ENCODE measurements around the gene DGKQ. TPM values are rescaled to one million over a fixed set of nuclear protein-coding genes. Genes with fewer than 3 reads are reported as not detected.
A peak's percentile ranks its signal among the peaks of the same experiment; 100 is the strongest.

Gene DGKQ
- total and polyA plus RNA-seq, 2 of the 13 experiments (the other 11 are each of a cell fraction or from before 2014, with no cell fraction given), result 4.5 to 7.2 TPM

- TF ChIP-seq ZNF280D (CRISPR knock-in tag; IDR thresholded peaks at IDR 0.05), result no peak
- TF ChIP-seq SAP130 (CRISPR knock-in tag; IDR thresholded peaks at IDR 0.05; ENCODE audit: low read depth), result peak; percentile 12; the same call in 1 of the 2 replicates
- no peak for TF ChIP-seq ZSCAN30 (CRISPR knock-in tag; IDR thresholded peaks at IDR 0.05)
- no peak for TF ChIP-seq ZNF564 (CRISPR knock-in tag; IDR thresholded peaks at IDR 0.05)
- no peak for TF ChIP-seq ADNP (CRISPR knock-in tag; IDR thresholded peaks at IDR 0.05)
- TF ChIP-seq MEIS2 (CRISPR knock-in tag; IDR thresholded peaks at IDR 0.05), result no peak
- peak; percentile 86 for TF ChIP-seq ZNF652 (CRISPR knock-in tag; IDR thresholded peaks at IDR 0.05; ENCODE audit: borderline replicate concordance, low read depth)
Measured at GRCh38 chr4:1011022-1011665, 37.8 kb upstream of the DGKQ start, which contains the start of gene FGFRL1 (continued).

GRCh38 chr4:1010395-1011021 is 37.1 kb upstream of the DGKQ start:
- intact Hi-C loops (cut with micrococcal nuclease; ENCODE audit: unreplicated experiment), result no loop called here
- Histone ChIP-seq H3K9me3 (ENCODE audit: low read length) (no peaks in the 10 kb centered on the region), H3K4me2 (ENCODE audit: low read depth, low read length) (peak overlapping the region; percentile 91), H3K9ac (ENCODE audit: insufficient read depth, low read depth, low read length) (peak overlapping the region; percentile 46), H3K27ac (ENCODE audit: extremely low read length, insufficient read depth, low read length) (no peak overlapping the region), H3K4me3 (replicated peaks in 1 of 3; ENCODE audit: insufficient read depth in 1 of 3, low read depth in 2 of 3, low read length in 3 of 3) (peak overlapping the region; percentile 49 to 89 (median 58); a peak in 5 of 6 replicates), H3K36me3 (replicated peaks in 1 of 2; ENCODE audit: control insufficient read depth in 1 of 2, insufficient read depth in 2 of 2, low read length in 2 of 2) (no peaks in the 10 kb centered on the region), H3K79me2 (ENCODE audit: insufficient read depth, low read length) (peaks cover 3% of the 10 kb centered on the region), H2AFZ (ENCODE audit: low read length) (no peak overlapping the region), H3K4me1 (ENCODE audit: insufficient read depth, low read length) (peaks cover 58% of the 10 kb centered on the region), H3K27me3 (ENCODE audit: control insufficient read depth in 1 of 2, insufficient read depth in 2 of 2, low read length in 2 of 2) (peaks cover 6 to 26% of the 10 kb centered on the region in 2 experiments), H4K20me1 (ENCODE audit: insufficient read depth, low read length) (no peaks in the 10 kb centered on the region)
- WGBS (ENCODE audit: low lambda C conversion rate), result 0% methylated on average over 6 of the region's 36 CpGs
- in situ Hi-C loops (cut with HindIII; ENCODE audit: extremely low pct_ligation_motif_present, low pct_unique_long_range_greater_than_20kb), result no loop called here
- DNase-seq (ENCODE audit: low spot score) (no peak), FAIRE-seq (no peak), ATAC-seq (peak; percentile 32)
- CTCF ChIA-PET (ENCODE audit: low intra/inter-chr PET ratio, low total read pairs), result no interaction called here
- POLR2A ChIA-PET, result interaction anchor here (0.7 to 1.0 kb wide), 3 partner anchors 17 to 23 kb away, joined by 3 to 8 read pairs (median 4); partner anchors contain the start of gene SLC26A1
- no TSS peak for BruUV-seq (replicated peaks)
- peak; percentile 38; the same call in 1 of the 2 replicates for TF ChIP-seq EED (CRISPR knock-in tag; IDR thresholded peaks at IDR 0.05)
- TF ChIP-seq ZFP91 (CRISPR knock-in tag; IDR thresholded peaks at IDR 0.05; ENCODE audit: borderline replicate concordance), result peak; percentile 48; the same call in 1 of the 2 replicates
- no peak for TF ChIP-seq MAFK (conservative IDR thresholded peaks at IDR 0.05 in 1 of 2, IDR thresholded peaks at IDR 0.05 in 1 of 2; ENCODE audit: low read length in 2 of 2)
- no peak for TF ChIP-seq TBP (CRISPR knock-in tag; IDR thresholded peaks at IDR 0.05)
- TF ChIP-seq EEA1 (CRISPR knock-in tag; IDR thresholded peaks at IDR 0.05; ENCODE audit: borderline replicate concordance), result 0 out of 2 replicates have a peak, but pooled peaks have one; percentile 15
- 0 out of 2 replicates have a peak, but pooled peaks have one; percentile 11 for TF ChIP-seq NRL (CRISPR knock-in tag; IDR thresholded peaks at IDR 0.05; ENCODE audit: borderline replicate concordance)
